ENCODE data around the gene ARF3.
A peak's percentile ranks its signal among the peaks of the same experiment; 100 is the strongest.
"Not testable (repeated sequence)": the region's sequence is repeated elsewhere in the genome, so short reads cannot be mapped to it uniquely, and the experiment has no call there.

ARF3 gene

DNA sequence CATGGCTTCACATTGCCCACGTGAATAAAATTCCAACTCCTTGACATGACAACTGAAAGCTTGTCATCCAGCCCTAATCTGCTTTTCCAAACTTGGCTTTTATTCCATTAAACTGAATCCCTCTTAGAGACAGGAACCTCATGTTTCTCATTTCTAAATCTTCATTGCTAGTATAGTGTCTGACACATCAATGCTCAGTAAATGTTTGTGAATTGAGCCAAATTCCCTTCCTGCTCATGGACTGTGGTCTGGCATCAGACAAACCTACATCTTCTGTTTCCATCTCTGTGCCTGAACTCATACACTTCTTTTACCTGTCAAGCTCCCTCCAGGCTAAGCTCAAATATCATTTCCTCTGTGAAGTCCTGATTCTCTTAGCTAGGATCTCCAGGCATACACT, 27.7 kb downstream of the ARF3 start:
- no peak for DNase-seq (ENCODE audit: low read depth, low spot score)

DNA sequence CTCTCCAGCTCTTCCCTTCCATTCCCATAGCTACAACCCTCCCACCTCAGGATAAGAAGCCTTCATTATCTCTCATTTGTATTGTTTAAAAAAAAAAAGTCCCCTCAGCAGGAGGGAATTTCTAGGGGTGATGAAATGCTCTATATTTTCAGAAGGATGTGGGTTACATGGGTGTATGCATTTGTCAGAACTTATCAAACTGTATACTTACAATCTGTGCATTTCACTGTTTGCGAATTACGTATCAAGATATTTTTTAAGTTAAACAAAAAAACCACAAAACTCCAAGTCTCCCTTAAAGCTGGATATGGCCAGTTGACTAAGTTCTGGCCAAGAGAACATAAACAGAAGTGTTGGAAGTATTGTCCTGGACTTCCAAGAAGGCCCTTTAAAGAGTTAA, 30.0 kb downstream of the ARF3 start:
- no peak for DNase-seq (ENCODE audit: low read depth, low spot score)

DNA sequence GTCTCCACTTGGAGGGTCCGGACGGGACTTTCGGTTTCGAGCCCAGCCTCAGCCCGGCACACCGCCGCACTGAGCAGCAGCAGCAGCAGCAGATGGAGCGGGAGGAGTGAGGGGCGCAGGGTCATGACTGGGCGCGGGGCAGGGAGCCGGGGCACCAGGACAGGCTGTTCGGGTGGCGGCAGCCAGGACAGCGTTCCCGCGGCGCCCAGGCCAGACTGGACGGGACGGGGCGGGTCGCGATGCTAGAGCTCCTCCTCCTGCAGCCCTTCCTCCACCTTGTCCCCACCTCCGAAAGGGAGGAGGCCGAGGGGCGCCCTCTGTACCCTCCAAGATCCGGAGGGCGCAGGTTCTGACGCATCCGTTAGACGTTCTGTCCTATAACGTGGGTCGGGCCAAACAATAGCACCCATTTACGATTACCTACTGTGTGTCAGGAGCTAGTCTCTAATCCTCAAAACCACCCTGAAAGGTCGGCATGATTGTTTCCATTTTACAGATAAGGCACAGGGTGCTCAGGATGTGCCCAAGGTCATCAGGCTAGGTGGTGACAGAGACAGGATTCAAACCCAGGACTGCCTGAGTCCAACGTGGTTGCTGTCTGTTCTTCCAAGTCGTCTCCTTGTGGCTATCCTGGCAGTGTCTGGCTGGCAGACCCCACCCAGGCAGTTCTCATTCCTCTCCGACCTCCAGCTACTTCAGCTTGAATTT, 31.8 kb downstream of the ARF3 start, which contains the start of gene FKBP11:
FKBP11 (minus strand) TSS at position 189 of the 708 bp plus-strand sequence; CDS start at position 125, 64 bp downstream.
- DNase-seq (ENCODE audit: low read depth, low spot score), result no peak

DNA sequence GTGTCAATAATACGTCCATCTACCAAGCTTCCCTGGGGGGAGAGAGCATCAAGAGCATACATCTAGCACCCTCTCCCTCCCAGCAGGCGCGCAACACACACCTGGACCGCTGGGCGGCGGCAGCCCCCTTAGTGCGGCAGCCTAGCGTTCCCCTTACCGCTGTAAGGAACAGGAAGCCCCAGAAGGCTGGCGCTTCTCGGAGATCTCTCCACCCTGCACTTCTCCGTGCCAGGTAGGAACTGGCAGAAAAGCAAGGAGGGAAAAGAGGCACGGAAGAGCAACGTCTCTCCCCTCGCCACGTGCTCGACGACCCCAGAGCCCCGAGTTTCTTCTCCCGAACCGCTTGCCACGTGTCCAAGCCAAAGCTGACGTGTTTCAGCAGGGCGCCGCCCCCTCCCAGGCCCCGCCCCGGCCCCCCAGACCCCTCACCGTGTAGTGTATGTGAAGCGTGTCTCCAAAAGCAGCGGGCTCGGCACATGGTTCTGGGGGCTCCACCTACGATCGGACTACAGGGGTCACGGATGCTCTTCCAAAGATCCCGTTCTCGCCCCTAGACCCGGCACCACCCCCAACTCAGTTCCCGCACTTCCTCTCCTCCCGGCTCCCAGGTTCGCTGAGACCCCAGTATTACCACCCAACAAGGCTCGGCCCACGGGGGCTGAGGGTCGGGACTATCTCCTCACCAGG, 32.5 kb downstream of the ARF3 start:
- DNase-seq (ENCODE audit: low read depth, low spot score), result no peak

DNA sequence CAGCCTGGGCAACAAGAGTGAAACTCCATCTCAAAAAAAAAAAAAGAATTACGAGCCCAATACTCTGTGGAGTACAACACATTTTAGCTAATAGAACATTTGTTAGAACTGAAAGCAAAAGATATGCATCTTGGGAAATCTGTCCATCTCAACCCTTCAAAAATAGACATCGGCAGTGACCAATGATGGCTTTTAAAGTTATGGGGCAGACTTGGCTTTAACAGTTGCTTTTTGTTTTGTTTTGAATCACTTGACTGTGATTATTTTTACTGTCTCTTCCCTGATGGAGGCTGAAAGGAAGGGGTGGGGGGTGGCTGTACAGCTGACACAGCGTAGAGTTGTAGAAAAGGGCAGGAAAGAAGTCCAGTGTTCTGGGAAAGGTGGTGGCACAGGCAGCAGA, 34.2 kb downstream of the ARF3 start:
- no peak for DNase-seq (ENCODE audit: low read depth, low spot score)

DNA sequence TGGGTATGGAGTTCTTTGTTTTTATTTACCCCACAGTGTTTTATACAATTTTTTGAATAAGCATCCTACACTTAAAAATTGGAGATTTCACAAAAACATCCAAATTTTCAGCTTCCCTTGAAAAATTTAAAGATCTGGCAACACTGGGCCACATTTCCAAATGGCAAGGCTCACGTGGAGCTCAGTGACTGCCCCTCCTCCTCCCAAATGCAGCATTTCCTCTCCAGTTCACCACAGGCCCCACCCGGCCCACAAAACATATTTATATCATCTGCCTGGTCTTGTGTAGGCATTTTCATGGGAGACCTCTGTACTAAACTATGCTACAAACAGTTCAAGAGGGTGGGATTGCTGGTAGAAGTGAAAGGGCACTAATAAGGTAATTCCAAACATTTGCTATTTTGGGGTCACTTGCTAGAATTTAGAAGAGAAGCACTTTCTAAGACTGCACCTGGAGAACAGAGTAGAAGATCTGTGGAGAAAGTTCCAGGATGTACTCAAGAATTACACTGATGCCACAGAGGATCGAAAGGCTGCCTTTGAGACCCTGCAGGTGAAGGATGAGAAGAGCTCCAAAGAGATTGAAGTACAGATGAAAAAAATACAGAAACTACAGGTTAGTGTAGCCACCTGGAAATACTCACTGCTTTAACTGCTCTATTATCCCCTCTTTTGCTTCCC, 39.3 kb downstream of the ARF3 start:
- no peak for DNase-seq (ENCODE audit: low read depth, low spot score)

DNA sequence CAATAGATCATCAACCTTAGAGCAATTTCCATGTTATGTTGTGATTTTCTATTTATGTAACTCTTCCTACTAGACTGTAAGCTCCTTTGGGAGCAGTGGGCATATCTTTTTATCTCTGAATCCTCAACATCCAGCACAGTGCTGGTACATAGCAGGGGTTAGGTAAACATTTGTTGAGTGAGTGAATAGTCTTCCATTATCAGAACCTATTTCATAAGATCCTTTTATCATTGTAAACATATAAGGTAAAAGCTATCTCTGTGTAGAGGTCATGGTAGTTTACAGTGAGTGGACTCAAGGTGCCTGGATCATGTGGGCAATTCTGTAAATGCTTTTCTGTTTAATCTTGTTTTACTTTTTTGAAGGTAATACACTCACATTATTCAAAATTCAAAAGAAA, 47.1 kb downstream of the ARF3 start:
- no peak for DNase-seq (ENCODE audit: low read depth, low spot score)

DNA sequence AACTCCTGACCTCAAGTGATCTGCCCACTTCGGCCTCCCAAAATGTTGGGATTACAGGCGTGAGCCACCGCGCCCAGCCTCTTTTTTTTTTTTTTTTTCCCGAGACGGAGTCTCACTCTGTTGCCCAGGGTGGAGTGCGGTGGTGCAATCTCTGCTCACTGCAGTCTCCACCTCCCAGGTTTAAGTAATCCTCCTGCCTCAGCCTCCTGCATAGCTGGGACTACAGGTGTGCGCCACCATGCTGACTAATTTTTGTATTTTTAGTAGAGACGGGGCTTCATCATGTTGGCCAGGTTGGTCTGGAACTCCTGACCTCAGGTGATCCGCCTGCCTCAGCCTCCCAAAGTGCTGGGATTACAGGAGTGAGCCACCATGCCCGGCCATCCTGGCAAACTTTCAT, 47.6 kb downstream of the ARF3 start:
- not testable (repeated sequence) for DNase-seq (ENCODE audit: low read depth, low spot score)

DNA sequence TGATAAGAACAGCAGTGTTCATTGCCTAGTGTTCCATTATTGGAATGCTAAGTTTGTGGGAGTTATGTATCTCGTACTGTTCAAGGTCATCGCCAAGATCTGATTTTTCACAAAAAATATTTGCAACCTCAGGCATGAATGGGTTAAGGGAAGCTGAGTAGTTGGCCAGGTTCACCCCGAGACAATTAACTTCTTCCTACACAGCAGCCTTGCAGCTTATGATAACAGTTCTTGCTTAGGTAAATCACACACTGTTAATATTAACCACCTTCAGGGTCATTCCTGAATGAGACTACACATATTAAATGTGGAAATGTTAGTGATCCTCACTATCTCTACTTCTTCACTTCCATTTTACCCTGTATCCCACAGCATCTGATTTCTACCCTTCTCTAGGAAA, 50.0 kb downstream of the ARF3 start:
- DNase-seq (ENCODE audit: low read depth, low spot score), result no peak

DNA sequence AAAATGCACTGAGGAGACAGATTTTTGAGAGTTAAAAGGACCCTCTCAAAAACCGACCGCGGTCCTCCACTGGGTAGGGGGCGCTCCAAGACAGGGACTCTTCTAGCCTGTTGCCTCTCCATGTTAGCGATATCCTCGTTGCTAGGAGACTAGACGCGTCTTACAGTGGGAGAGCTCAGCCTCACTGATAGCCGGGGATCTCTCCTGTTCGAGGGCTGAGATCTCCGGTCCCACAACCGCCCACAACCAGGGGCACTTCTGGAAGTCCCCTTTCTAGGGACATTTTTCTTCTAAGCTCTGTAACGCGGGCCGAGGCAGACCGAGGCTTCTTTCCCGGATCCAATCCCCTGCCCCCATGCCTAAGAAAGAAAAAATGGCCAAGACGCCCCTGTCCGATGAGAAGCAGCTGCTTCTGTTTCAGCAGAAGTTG, 53.3 kb downstream of the ARF3 start:
- peak; percentile 66 for DNase-seq (ENCODE audit: low read depth, low spot score)

DNA sequence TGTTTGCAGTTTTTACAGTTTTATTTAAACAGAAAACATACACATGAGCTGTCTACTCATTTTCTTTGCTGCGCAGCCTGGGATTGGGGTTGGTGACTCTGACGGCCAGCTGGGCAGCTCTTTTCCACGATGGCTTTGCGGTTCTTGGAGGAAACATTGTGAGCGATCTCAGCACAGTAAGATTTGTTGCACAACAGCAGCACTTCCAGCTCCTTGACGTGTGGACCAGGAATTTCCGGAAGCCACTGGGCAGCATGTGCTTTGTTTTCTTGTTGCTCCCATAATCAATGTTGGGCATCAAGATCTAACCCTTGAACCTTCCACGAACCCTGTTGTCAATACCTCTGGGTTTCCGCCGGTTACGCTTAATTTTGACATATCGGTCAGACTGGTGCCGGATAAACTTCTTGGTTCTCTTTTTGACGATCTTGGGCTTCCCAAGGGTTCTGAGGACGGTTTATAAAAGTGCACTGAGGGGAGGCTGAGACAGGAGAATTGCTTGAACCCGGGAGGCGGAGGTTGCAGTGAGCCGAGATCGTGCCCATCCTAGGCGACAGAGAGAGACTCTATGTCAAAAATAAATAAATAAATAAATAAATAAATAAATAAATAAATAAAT, 53.8 kb downstream of the ARF3 start:
- no peak for DNase-seq (ENCODE audit: low read depth, low spot score)

DNA sequence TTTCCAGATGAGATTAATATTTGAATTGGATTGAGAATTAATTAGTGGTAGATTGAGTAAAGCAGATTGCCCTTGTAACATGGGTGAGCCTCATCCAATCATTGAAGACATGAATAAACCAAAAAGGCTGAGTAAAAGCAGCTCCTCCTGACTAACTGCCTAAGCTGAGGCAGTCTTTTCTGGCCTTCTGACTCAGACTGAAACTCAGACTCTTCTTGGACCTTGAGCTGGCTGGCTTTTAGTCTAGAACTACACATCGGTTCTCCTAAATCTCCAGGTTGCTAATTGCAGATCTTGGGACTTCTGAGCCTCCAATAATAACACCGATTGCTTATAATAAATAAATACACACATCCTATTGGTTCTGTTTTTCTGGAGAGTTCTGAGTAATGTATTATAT, 56.0 kb downstream of the ARF3 start:
- no peak for DNase-seq (ENCODE audit: low read depth, low spot score)

DNA sequence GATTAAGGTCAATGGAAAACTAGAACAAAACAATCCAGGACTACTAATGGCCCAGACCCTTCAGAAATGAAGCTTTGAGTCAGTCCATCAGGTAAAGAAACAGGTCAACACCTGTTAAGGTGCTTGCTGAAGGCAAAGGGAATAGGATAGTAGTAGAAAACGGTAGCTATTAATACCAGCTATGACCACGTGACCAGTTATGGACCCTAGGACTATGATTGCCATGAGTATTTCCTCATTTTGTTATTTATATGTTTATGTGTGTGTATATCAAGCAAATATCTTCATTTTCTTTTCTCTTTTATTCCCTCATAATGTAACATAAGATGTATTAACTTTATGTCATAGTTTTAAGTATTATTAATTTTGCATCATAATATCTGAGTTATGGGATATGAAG, 57.6 kb downstream of the ARF3 start:
- no peak for DNase-seq (ENCODE audit: low read depth, low spot score)

DNA sequence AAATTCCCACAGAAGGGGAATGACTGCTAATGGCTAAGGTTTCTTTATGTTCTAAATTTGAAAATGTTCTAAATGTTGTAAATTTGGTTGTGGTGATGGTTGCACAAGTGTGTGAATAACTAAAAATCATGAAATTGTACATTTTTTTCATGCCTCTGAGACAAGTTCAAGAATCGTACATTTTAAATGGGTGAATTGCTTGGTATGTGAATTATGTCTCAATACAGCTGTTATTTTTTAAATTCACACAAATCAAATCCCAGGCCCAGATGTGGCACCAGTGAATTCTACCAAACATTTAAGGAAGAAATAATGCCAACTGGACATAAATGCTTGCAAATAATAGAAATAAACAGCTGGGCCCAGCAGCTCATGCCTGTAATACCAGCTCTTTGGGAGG, 63.0 kb downstream of the ARF3 start:
- DNase-seq (ENCODE audit: low read depth, low spot score), result no peak

DNA sequence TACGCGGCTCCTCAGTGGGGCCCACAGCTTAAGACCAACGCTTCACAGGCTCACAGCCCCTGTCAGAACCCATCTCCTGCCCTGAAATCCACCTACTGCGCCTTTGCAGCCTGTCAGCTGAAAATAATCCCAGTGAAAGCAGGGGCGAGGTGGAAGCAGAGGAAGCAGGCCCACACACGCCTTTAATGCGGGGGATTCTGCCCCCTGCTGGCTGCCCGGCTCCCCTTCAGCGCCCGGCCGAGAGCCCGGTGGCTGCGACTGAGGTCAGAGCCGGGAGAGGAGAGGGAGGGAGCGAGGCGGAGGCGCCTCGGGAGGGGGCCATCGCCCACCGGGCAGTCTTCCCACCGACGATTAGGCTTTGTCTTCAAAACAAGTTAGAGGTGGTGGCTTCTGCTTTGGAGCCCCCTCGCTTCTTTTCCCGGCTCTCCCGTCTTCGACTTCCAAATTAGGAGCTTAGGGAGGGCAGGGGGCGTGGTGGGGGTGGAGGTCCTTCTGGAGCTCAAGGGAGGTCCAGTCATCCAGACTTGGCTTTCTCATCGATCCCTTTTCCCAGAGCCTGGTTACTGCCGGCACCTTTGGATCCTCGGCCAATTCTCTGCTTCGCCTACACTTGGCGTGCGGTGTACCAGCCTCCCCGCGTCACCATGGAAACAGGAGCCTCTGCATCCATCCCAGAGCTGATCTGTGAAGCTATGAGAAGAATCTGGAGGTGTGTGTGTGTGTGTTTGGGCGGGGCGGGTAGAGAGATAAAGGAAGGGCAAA, 66.4 kb downstream of the ARF3 start:
- peak; percentile 29 for DNase-seq (ENCODE audit: low read depth, low spot score)

DNA sequence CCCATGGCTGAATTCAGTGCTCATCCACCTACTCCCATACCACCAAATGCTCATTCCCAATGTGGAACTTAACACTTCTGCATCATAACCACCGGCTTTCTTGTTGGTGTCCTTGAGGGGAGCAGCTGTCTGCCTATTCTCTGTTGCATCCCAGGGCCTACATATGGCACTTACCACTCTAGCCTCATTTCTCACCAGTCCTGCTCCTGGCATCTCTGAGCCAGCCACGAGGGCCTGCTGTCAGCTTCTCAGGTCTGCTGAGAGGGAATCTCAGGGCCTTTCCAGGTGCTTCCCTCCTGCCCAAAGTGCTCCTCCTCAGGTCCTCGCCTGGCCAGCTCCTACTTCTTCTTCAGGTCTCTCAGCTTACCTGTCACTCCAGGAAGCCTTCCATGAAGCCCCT, 67.6 kb downstream of the ARF3 start:
- no peak for DNase-seq (ENCODE audit: low read depth, low spot score)

Measured in smooth muscle cell of the brain vasculature (primary cell).